ENCODE data around the gene TMED4. TPM values are rescaled to one million over a fixed set of nuclear protein-coding genes. Genes with fewer than 3 reads are reported as not detected.

TMED4 gene
- total and polyA plus RNA-seq, 2 experiments from 2014 or later = 43.5 to 98.5 TPM

GRCh38 chr7:44580945-44581878, 819 bp downstream of the TMED4 start:
- no peaks in the 10 kb centered on the region for H3K27me3 ChIP-seq (ENCODE audit: insufficient read depth)
- no peak overlapping the region for H3K27ac ChIP-seq (ENCODE audit: low read depth)
- Mint-ChIP-seq H3K27ac (no peak overlapping the region), H3K4me3 (peak overlapping the region; percentile 90), H3K4me1 (peaks cover 8% of the 10 kb centered on the region), H3K9me3 (peaks cover 2% of the 10 kb centered on the region; the same call in 1 of the 3 replicates), H3K27me3 (ENCODE audit: insufficient read depth, low read depth, poor library complexity) (peaks cover 15% of the 10 kb centered on the region), H3K36me3 (ENCODE audit: low read depth) (peaks cover 33% of the 10 kb centered on the region)
- H3K79me2 ChIP-seq (replicated peaks; ENCODE audit: insufficient read depth) = peaks cover 24% of the 10 kb centered on the region
- ATAC-seq (peak; percentile 21), DNase-seq (ENCODE audit: low spot score) (peak; percentile 25)
- no peaks in the 10 kb centered on the region for H3K9me2 ChIP-seq (ENCODE audit: insufficient read depth)
- no peak for TF ChIP-seq CREB1 (CRISPR knock-in tag; IDR thresholded peaks at IDR 0.05; ENCODE audit: low read depth)
- TF ChIP-seq EZH2phosphoT487 (IDR thresholded peaks at IDR 0.05; ENCODE audit: unreplicated experiment) = no peak
- no peaks in the 10 kb centered on the region for H3F3A ChIP-seq (replicated peaks; ENCODE audit: low read depth)
- peaks cover 20% of the 10 kb centered on the region for H3K36me3 ChIP-seq (ENCODE audit: insufficient read depth)
- peaks cover 6% of the 10 kb centered on the region; the same call in 1 of the 2 replicates for H3K4me1 ChIP-seq (ENCODE audit: insufficient read depth)
- peak overlapping the region; percentile 96 for H3K4me2 ChIP-seq
- peak overlapping the region; percentile 96 for H3K4me3 ChIP-seq
- H2AFZ ChIP-seq = no peak overlapping the region
- peaks cover 2% of the 10 kb centered on the region for H4K20me1 ChIP-seq (replicated peaks; ENCODE audit: insufficient read depth)

- Mint-ChIP-seq H3K27me3 (ENCODE audit: insufficient read depth, low read depth, poor library complexity) (peaks cover 12% of the 10 kb centered on the region), H3K36me3 (ENCODE audit: low read depth) (peaks cover 65% of the 10 kb centered on the region), H3K4me1 (peaks cover 25% of the 10 kb centered on the region), H3K9me3 (peaks cover 2% of the 10 kb centered on the region; the same call in 1 of the 3 replicates), H3K4me3 (no peak overlapping the region), H3K27ac (no peak overlapping the region)
- Histone ChIP-seq H3K4me1 (ENCODE audit: insufficient read depth) (peaks cover 19% of the 10 kb centered on the region), H3K9me2 (ENCODE audit: insufficient read depth) (no peaks in the 10 kb centered on the region), H3K79me2 (replicated peaks; ENCODE audit: insufficient read depth) (peaks cover 37% of the 10 kb centered on the region), H3K4me2 (no peak overlapping the region), H3F3A (replicated peaks; ENCODE audit: low read depth) (peaks cover 10% of the 10 kb centered on the region), H4K20me1 (replicated peaks; ENCODE audit: insufficient read depth) (peaks cover 5% of the 10 kb centered on the region), H3K27me3 (ENCODE audit: insufficient read depth) (no peaks in the 10 kb centered on the region), H3K27ac (ENCODE audit: low read depth) (no peak overlapping the region), H3K4me3 (no peak overlapping the region), H2AFZ (no peak overlapping the region), H3K36me3 (ENCODE audit: insufficient read depth) (peaks cover 35% of the 10 kb centered on the region)
- DNase-seq (ENCODE audit: low spot score) = no peak
- TF ChIP-seq CREB1 (CRISPR knock-in tag; IDR thresholded peaks at IDR 0.05; ENCODE audit: low read depth) = no peak
- no peak for ATAC-seq
Measured at GRCh38 chr7:44576228-44576627, 5.8 kb downstream of the TMED4 start.

DNA sequence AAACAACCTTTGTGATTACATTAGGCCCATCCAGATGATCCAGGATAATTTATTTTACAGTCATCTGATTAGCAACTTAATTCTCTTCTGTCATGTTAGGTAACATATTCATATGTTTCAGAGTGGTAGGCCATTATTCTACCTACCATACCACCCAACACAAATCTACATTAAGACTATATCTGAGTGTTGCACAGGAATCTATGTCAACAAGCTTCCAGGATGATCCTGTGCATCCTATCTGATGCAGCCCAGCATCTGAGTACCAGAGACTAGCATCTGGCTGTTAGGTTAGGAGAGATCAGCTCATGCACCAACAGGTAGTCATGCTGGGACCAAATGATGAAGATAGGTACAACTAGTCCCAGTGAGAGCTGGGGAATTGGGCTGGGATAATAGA, 7.0 kb downstream of the TMED4 start:
- Histone ChIP-seq H3K79me2 (replicated peaks; ENCODE audit: insufficient read depth) (peaks cover 27% of the 10 kb centered on the region), H2AFZ (no peak overlapping the region), H3K4me1 (ENCODE audit: insufficient read depth) (peaks cover 15% of the 10 kb centered on the region), H3K4me3 (peak overlapping the region; percentile 94), H3K4me2 (peak overlapping the region; percentile 100), H3F3A (replicated peaks; ENCODE audit: low read depth) (peaks cover 10% of the 10 kb centered on the region), H3K9me2 (ENCODE audit: insufficient read depth) (no peaks in the 10 kb centered on the region), H3K36me3 (ENCODE audit: insufficient read depth) (peaks cover 32% of the 10 kb centered on the region), H4K20me1 (replicated peaks; ENCODE audit: insufficient read depth) (peaks cover 5% of the 10 kb centered on the region), H3K27ac (ENCODE audit: low read depth) (peak overlapping the region; percentile 90; the same call in 1 of the 2 replicates), H3K27me3 (ENCODE audit: insufficient read depth) (no peaks in the 10 kb centered on the region)
- peak overlapping the region; percentile 98 for H3K4me3 Mint-ChIP-seq
- no peaks in the 10 kb centered on the region; the same call in 2 of the 3 replicates for H3K9me3 Mint-ChIP-seq
- H3K36me3 Mint-ChIP-seq (ENCODE audit: low read depth) = peaks cover 65% of the 10 kb centered on the region
- ATAC-seq (no peak), DNase-seq (ENCODE audit: low spot score) (no peak)
- H3K27me3 Mint-ChIP-seq (ENCODE audit: insufficient read depth, low read depth, poor library complexity) = peaks cover 10% of the 10 kb centered on the region
- H3K4me1 Mint-ChIP-seq = peaks cover 20% of the 10 kb centered on the region
- peak overlapping the region; percentile 96; the same call in 1 of the 2 replicates for H3K27ac Mint-ChIP-seq
- TF ChIP-seq ZNF331 (CRISPR knock-in tag; IDR thresholded peaks at IDR 0.05; ENCODE audit: low read depth) (no peak), REST (IDR thresholded peaks at IDR 0.05; ENCODE audit: unreplicated experiment) (no peak), NANOG (IDR thresholded peaks at IDR 0.05; ENCODE audit: borderline replicate concordance) (no peak), CREB1 (CRISPR knock-in tag; IDR thresholded peaks at IDR 0.05; ENCODE audit: low read depth) (no peak), EZH2 (IDR thresholded peaks at IDR 0.05; ENCODE audit: low read depth, unreplicated experiment) (no peak), POLR2AphosphoS5 (IDR thresholded peaks at IDR 0.05; ENCODE audit: low read depth) (no peak), JUNB (IDR thresholded peaks at IDR 0.05; ENCODE audit: unreplicated experiment) (no peak), STAT1 (IDR thresholded peaks at IDR 0.05; ENCODE audit: unreplicated experiment) (no peak), ZNF114 (CRISPR knock-in tag; IDR thresholded peaks at IDR 0.05) (no peak), EZH2phosphoT487 (IDR thresholded peaks at IDR 0.05; ENCODE audit: unreplicated experiment) (no peak)
